K562 (cell line): ENCODE measurements around the gene KNSTRN.

Source experiments
- SIN3B ChIP-seq: fragments of 450-650 bp; IDR thresholded peaks from 2 replicates; pipeline ENCODE4 v1.6.1; 2017; ENCODE audit warnings: low read depth, mild to moderate bottlenecking, moderate library complexity
- TF ChIP-seq, protein P1 (sequence below), 2 experiments: IDR thresholded peaks in 1 of 2; conservative IDR thresholded peaks in 1 of 2; 2 replicates each; pipeline ENCODE4 v1.6.1; 2016; ENCODE audit warnings: low read depth in 2 of 2, mild to moderate bottlenecking in 1 of 2, missing compliant biosample characterization in 1 of 2, missing genetic modification characterization in 1 of 2, moderate library complexity in 1 of 2

DNA sequence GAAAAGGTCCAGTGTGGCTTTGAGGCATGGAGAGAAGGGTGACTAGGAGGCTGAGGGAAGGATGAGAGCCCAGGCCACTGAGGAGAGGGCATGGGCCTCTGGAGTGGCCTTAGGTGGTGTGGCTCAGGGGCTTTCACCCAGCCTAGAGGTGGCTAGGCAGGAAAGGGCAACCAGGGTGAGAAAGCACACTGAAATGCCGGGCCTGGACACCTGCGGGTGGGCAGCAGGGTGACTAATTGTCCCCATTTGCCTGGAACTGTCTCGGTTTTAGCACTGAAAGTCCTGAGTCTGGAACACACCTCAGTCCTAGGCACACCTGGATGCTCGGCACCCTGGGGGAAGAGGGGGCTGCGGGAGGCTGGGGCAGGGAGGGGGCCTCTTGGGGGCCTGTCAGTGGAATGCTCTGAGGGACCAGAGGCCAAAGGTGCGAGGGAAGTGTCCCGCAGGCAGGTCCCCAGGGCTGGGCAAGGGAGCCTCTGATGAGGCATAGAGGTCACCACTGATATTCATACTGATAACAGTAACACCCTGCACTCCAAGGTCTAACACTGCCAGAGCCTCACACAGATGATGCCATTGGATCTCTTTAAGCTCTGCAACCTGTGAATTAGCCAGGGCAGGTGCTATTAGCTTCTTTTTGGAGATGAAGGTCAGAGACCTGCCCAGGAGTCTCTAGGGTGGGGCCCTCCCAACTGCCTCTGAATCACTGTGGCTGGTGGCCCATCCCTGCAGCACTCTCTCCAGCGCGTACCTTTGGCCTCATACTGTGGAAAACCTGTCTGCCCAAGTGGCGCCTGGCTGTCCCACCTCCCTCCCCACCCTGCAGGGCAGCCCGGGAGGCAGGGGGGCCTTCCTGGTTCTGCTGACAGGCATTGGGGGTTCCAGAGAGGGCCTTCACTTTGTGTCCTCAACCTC lies 34.7 kb upstream of the KNSTRN start:
- TF ChIP-seq SIN3B, result no peak
- TF ChIP-seq, protein P1, sequence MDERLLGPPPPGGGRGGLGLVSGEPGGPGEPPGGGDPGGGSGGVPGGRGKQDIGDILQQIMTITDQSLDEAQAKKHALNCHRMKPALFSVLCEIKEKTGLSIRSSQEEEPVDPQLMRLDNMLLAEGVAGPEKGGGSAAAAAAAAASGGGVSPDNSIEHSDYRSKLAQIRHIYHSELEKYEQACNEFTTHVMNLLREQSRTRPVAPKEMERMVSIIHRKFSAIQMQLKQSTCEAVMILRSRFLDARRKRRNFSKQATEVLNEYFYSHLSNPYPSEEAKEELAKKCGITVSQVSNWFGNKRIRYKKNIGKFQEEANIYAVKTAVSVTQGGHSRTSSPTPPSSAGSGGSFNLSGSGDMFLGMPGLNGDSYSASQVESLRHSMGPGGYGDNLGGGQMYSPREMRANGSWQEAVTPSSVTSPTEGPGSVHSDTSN (CRISPR knock-in tag; IDR thresholded peaks at IDR 0.05; ENCODE audit: low read depth), result no peak
- TF ChIP-seq, protein P1 (tag; conservative IDR thresholded peaks at IDR 0.05; ENCODE audit: low read depth), result no peak
